Measurements from ENCODE around the gene CREG2.

DNA sequence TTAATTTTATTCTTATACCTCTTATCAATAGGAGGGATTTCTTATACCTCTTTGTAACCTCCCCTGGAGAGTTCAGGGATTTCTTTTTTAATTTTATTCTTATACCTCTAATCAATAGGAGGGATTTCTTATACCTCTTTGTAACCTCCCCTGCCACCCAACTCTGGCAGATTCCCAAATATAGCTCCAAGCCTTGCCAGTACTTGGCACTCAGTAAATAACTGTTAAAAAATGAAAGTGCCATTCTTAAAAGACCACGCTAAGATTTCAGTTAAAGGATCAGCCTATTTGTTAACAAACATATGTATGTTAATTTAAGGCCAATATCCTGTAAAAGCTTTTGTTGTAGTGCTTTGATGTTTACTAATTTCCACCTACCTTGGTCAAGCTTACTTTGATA is 83.6 kb downstream of the CREG2 start:
- TF ChIP-seq EZH2 (IDR thresholded peaks at IDR 0.05; ENCODE audit: insufficient read depth, poor library complexity, severe bottlenecking) (no peak), EZH2phosphoT487 (IDR thresholded peaks at IDR 0.05; ENCODE audit: insufficient read depth, low read depth) (no peak)

Measured in GM23248 (cell line).